A204.1 (cell line): Measurements from ENCODE around the gene MTSS2.

Experiments used
- FAIRE-seq: peaks from 2 replicates; lab custom pipeline; 2012; peaks lifted over from hg19 to GRCh38; lab: Jason Lieb, UNC

Gene MTSS2

GRCh38 chr16:70715055-70715858 lies 29.4 kb upstream of the MTSS2 start:
- FAIRE-seq = no peak

- FAIRE-seq = no peak
Measured at GRCh38 chr16:70714581-70715054, 28.8 kb upstream of the MTSS2 start.

- no peak for FAIRE-seq
Measured at GRCh38 chr16:70713824-70714223, 28.0 kb upstream of the MTSS2 start.

DNA sequence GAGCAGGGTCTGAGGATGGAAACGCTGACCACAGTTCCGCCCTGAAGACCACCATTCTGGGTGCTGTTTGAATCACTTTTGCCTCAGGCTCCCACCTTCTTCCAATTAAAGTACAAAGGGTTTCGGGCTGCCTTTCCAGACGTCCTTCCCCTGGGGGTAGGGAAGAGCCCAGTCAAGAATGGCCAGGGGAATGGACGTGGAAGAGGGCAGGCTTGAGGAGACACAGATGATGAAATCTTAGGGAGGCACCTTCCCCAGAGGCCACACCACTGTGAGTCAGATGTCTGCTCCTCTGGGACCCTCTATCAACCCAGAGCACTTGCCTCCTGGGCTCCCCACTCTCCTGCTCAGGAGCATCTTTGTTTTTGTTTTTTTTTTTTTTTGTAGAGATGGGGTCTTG lies 27.5 kb upstream of the MTSS2 start:
- FAIRE-seq = no peak

DNA sequence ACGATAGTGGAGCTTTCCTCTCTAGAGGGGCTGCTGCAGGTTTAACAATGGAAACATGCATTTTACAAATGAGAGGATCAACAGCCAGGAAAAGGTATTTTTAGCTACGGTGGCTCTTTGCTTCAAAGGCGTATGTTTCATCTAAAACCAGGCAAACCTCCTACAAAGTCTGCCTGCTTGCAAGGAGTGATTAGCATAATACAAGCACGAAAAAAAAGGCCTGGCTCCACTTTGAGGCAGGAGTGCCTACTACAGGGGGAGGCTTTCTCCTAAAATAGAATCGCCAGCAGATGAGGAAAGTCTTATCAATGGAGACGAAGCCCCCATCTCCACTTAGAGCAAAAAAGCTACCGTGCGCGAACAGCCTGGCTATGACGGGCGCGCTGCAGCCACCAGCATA lies 27.1 kb upstream of the MTSS2 start:
- FAIRE-seq = no peak

DNA sequence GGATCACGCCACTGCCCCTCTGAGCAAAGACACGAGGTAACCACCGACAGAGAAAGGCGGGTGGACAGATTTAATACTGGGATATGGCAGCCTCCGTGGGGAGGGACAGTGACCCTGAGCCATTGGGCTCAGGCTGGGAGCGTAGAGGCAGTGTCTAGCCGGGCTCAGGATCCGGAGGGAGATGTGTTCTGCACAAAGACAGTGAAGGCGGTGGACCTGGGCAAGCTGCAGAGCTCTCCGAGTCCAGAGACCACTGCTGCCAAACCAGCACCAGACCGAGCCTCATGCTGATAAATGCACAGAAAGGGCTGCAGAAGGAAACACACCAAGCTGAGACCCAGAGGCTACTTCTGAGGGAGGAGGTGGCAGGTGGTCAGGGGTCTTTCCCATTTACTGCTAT lies 26.5 kb upstream of the MTSS2 start:
- no peak for FAIRE-seq

- FAIRE-seq = no peak
Measured at GRCh38 chr16:70711211-70712031, 25.6 kb upstream of the MTSS2 start.

GRCh38 chr16:70710422-70711210 lies 24.8 kb upstream of the MTSS2 start:
- FAIRE-seq = no peak

DNA sequence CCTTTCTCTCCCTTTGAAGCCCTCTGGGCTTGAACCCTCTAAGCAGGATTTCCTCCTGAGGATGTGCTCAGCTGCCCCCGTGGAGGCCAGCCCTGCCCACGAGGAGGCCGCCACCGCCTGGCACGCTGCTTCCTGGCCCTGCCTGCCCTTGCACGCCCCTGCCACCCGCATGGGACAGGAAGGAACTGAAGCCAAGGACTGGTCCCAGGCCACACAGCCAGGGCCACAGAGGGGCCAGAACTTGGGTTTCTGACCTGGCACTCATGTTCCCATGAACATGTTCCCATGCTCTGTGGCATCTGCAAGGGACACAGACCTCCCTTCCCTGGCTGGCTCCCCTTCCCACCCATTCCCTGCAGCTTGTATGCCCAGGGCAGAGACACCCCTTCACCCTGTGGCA lies 24.1 kb upstream of the MTSS2 start:
- no peak for FAIRE-seq

- FAIRE-seq = no peak
Measured at GRCh38 chr16:70709457-70709856, 23.6 kb upstream of the MTSS2 start.

DNA sequence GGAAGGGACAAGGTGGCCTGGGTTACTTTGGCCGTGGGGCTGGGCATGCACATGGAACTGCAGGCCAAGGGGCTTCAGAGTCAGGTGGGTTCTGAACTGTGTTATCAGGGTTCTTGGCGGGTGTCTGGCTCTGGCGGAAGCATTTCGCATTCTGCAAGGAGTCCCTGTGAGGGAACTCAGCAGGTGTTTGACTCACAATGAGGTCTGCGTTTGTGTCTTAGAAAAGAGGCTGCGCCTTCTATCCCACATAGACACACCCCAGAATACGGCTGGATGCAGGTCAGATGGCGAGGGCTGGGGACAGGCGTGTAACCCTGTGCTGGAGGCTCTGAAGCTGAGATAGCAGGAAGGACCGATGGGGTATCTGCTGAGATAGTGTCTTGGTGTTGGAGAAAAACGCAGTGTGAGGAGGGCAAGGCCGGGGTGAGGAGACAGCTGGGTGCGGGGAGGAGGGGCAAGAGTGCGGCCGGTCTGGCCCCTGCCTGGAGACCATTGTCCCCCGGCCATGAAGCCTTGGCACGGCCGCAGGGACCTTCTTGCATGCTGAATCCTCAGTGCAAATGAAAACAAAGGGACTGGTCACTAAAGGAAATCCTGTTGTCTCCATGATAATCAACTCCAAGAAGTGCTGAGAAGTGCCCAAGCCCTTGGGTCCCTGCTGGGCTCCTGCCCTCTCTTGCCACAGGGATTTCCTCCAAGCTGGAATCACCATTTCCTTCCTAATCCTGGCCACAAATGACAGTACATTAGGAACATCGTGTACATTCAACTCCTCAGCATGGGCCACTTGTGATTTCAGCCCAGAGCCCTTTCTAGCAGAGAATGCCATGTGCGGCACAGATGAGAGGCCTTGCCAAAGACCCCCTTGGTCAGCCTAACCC lies 22.8 kb upstream of the MTSS2 start:
- no peak for FAIRE-seq

DNA sequence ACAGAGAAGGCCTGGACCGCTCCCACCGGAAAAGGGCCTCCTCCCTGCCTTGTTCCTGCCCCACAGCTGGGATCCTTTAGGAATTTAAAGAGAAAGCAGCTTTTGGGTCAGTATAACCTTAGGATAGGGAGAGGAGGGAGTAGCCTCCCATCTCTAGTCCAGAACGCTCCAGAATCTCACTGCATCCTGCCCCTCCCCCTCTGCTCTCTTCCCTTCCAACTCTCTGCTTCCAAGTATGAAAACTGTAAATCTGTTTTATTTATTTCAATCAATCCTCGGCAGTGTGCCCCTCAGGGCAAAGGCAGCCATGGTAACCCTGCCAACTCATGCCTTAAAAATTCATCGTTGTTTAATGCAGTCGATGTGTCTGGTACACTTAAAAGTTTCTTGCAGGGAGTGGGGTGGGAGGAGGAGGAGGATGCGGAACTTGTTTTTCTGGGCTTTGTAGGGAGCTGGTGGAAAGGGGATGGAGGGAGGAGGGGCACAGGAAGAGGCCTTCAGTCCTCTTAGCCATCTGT lies 21.2 kb upstream of the MTSS2 start:
- no peak for FAIRE-seq

DNA sequence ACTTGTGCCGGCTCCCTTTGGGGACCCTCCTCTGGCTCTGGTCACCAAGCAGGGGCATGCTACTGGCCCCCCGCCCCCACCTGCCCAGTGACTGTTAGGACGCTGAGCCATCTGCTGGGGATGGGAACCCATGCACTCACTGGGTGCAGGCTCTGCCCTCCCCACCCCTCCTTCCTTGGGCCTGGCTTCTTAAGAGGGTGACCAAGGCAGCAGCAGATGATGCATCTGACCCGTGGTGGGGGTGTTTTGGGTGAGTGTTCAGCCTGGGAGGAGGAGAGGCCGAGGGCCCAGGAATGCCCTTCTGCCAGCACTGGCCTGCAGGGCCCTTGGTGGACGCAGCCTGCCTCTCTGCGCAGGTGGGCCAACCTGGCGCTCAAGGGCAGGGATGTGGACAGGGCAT lies 19.2 kb upstream of the MTSS2 start:
- FAIRE-seq = no peak

DNA sequence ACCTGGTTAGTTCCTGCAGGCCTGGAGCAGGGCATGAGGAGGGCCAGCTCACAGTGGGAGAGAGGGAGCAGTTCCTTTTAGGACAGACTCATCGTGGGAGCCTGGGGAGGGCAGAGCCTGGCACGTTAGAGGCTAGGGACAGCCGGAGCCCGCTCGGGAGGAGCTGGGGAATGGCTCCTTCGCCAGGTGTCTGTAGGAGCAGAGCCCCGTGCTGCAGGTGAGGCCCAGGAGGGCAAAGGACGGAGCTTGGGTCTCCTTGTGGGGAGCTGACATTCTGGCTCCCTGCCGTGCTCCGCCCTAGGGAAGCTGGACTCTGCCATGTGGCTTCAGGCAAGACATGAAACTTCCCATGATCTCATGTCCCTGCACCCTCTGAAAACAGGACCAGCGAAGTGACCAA lies 18.7 kb upstream of the MTSS2 start:
- FAIRE-seq = no peak

DNA sequence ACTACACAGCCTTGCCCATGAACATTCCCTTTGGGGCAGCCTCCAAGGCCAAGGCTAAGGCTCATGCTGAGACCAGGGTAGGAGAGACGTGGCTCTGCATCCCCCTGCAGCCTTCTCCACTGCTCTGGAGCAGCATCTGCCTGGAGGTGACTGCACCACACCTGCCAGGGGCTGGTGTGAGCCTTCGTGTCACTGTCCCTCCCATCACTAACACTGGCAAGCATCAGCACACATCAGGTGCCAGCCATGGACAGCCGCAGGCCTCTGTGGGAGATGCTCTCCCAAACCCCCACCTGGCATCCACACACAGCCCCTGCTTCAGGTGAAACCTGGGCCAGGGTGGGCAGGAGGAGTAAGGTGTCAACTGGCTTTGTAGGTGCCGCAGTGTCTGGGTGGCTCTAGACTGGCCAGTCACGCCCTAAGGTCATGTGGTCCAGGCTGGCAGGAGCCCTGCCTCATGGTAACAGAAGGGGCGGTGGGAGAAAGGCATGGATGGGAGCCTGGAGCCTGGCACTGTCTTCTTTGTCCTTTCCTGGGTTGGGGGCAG lies 18.1 kb upstream of the MTSS2 start:
- FAIRE-seq = no peak

DNA sequence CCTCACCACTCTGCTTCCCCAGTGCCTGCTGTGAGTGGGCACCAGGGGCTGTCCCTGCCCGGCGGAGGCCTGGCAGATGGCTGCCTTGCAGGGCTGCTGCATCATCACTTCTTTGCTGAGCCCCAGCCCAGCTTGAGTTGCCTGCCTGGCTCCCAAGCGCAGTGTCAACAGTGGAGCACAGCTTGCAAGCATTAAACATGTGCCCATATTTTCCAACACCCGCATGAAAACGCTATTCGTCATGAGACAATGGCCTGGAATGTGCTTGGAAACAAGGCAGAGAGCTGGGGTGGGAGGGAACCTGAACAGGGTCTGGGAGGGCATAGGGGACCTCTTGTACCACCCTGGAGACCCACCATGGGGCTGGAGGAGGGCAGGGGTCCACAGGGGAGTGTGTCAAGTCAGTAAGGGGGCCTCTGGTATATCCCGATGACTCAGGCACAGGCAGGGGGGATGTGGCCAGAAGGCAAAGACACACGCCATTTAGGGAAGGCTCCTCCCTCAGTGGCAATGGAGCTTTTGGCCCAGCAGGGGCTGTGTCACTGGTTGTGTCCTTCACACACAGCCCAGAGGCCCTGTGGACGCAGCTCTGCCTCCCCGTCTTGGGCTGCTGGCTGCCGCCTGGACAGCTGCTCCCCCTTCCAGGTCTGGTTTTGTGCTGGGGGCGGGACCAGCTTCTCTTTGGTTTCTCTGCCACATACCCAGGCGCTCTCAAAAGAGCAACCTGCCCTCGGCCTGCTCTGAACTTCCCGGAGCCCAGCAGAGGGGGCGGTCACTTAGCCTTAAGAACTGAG lies 17.4 kb upstream of the MTSS2 start:
- no peak for FAIRE-seq

DNA sequence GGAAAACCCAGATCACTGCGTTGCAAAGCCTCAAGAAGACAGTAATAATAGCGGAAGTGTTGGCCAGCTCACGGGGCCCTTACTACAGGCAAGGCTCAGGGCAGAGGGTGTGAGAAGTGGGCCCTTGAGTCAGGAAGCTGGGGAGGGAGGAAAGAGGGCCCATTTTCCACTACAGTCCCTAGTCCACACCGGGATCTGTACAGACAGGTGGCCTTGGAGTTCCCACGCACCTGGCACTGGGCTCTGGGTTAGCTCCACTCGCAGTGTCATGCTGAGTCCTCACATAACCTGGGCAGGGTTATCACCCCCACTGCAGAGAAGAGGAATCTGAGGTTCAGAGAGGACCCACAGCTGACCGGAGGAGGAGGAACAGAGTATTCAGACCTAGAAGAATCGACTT lies 16.8 kb upstream of the MTSS2 start:
- no peak for FAIRE-seq

DNA sequence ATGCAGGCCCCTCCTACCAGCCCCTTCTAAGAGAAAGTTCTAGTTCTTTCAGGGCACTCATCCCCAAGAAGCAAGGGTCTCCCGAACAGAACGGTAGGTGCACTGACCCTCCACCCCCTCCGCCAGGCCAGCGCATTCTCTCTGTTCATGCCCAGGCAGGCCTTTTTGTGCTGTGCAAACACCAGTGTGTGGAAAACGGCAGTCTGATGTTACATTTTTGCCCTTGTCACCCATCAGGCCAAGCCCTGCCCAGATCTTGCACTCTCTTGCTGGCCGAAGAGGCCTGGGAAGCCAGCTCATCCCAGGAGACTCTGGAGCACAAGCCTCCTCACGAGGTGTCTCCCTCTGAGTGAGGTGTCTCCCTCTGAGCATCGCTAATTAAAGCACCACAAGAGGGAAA lies 16.1 kb upstream of the MTSS2 start:
- no peak for FAIRE-seq

- no peak for FAIRE-seq
Measured at GRCh38 chr16:70701596-70701995, 15.7 kb upstream of the MTSS2 start.

GRCh38 chr16:70701036-70701435 lies 15.2 kb upstream of the MTSS2 start:
- no peak for FAIRE-seq
